ENCODE measurements around the gene ACSF3. TPM values are rescaled to one million over a fixed set of nuclear protein-coding genes. Genes with fewer than 3 reads are reported as not detected.

The ACSF3 gene
- polyA plus RNA-seq, 3 donors: 24.4 to 31.2 (median 30.6) TPM

- no peak for DNase-seq (ENCODE audit: low read depth in 3 of 3, low spot score in 2 of 3)
Observed at GRCh38 chr16:89140981-89141883, 47.6 kb downstream of the ACSF3 start.

GRCh38 chr16:89141884-89142267 lies 48.2 kb downstream of the ACSF3 start:
- no peak for DNase-seq (ENCODE audit: low read depth in 3 of 3, low spot score in 2 of 3)

- no peak for DNase-seq (ENCODE audit: low read depth in 3 of 3, low spot score in 2 of 3)
Observed at GRCh38 chr16:89142474-89143195, 49.0 kb downstream of the ACSF3 start.

- no peak for DNase-seq (ENCODE audit: low read depth in 3 of 3, low spot score in 2 of 3)
Observed at GRCh38 chr16:89143201-89143741, 49.6 kb downstream of the ACSF3 start.

- no peak for DNase-seq (ENCODE audit: low read depth in 3 of 3, low spot score in 2 of 3)
Observed at GRCh38 chr16:89143911-89144675, 50.4 kb downstream of the ACSF3 start.

- DNase-seq (ENCODE audit: low read depth in 3 of 3, low spot score in 2 of 3): no peak
Observed at GRCh38 chr16:89144681-89145080, 51.0 kb downstream of the ACSF3 start.

- DNase-seq (ENCODE audit: low read depth in 3 of 3, low spot score in 2 of 3): no peak
Observed at GRCh38 chr16:89145406-89146161, 51.9 kb downstream of the ACSF3 start.

- no peak for DNase-seq (ENCODE audit: low read depth in 3 of 3, low spot score in 2 of 3)
Observed at GRCh38 chr16:89146211-89147005, 52.8 kb downstream of the ACSF3 start.

GRCh38 chr16:89147085-89147817 lies 53.6 kb downstream of the ACSF3 start:
- DNase-seq (ENCODE audit: low read depth in 3 of 3, low spot score in 2 of 3): no peak

- no peak for DNase-seq (ENCODE audit: low read depth in 3 of 3, low spot score in 2 of 3)
Observed at GRCh38 chr16:89149386-89149785, 55.7 kb downstream of the ACSF3 start.

- DNase-seq (ENCODE audit: low read depth in 3 of 3, low spot score in 2 of 3): no peak
Observed at GRCh38 chr16:89150090-89150835, 56.6 kb downstream of the ACSF3 start.

- DNase-seq (ENCODE audit: low read depth in 3 of 3, low spot score in 2 of 3): no peak
Observed at GRCh38 chr16:89150981-89151380, 57.3 kb downstream of the ACSF3 start.

- no peak for DNase-seq (ENCODE audit: low read depth in 3 of 3, low spot score in 2 of 3)
Observed at GRCh38 chr16:89152831-89153700, 59.4 kb downstream of the ACSF3 start.

GRCh38 chr16:89153848-89154271 lies 60.2 kb downstream of the ACSF3 start:
- no peak for DNase-seq (ENCODE audit: low read depth in 3 of 3, low spot score in 2 of 3)

GRCh38 chr16:89154390-89155183 lies 60.9 kb downstream of the ACSF3 start:
- DNase-seq (ENCODE audit: low read depth in 3 of 3, low spot score in 2 of 3): no peak

GRCh38 chr16:89155184-89155679 lies 61.6 kb downstream of the ACSF3 start:
- no peak for DNase-seq (ENCODE audit: low read depth in 3 of 3, low spot score in 2 of 3)
